ENCODE results near the gene OR52M1.

OR52M1 gene

DNA sequence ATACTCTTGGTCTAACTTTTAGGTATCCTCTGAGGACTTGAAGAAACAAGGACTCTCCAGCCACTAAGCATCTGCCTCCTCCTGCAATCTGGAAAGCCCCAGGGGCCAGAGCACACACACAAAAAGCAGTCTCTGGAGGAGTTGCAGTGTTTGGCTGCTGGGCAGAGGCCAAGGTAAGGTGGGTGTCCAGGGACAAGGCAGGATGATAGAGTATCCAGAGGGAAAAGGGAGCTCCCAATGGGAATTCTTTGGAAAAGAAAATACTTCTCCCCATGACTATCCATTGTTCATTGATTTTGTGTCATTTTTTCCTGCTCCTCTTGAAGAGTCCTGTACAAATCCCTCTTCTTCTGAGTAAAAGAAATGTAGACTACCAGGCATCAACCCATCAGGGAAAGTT, 36.5 kb downstream of the OR52M1 start, which contains the start of gene OR52I2:
Gene OR52I2, plus strand, starts transcription at position 301 of the 400 bp plus-strand sequence.
- no peaks in the 10 kb centered on the region for H3K36me3 ChIP-seq (ENCODE audit: control insufficient read depth, low read length)

DNA sequence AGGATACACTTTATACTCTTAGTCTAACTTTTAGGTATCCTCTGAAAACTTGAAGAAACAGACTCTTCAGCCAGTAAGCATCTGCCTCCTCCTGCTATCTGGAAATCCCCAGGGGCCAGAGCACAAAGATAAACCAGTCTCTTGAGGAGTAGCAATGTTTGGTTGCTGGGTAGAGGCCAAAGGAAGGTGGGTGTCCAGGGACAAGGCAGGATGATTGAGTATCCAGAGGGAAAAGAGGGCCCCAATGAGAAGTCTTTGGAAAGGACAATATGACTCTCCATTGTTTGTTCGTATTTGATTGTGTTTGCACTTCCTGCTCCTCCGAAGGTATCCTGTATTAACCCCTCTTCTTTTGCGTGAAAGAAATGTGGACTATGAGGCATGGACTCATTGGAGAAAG, 44.0 kb downstream of the OR52M1 start:
- H3K4me1 ChIP-seq (ENCODE audit: control insufficient read depth, low read length): no peaks in the 10 kb centered on the region
- H3K36me3 ChIP-seq (ENCODE audit: control insufficient read depth, low read length): no peaks in the 10 kb centered on the region
- H3K4me2 ChIP-seq (ENCODE audit: low read length): no peak overlapping the region
- no peaks in the 10 kb centered on the region for H3K9me2 ChIP-seq (replicated peaks; ENCODE audit: control insufficient read depth, low read length)
- no peaks in the 10 kb centered on the region for H4K20me1 ChIP-seq (ENCODE audit: control insufficient read depth, insufficient read depth, low read depth, low read length)
- no peaks in the 10 kb centered on the region for H3K9me3 ChIP-seq (ENCODE audit: control insufficient read depth, insufficient read depth, low read length)
- H3K4me3 ChIP-seq (ENCODE audit: low read length): no peak overlapping the region
- TF ChIP-seq EZH2phosphoT487 (IDR thresholded peaks at IDR 0.05; ENCODE audit: borderline replicate concordance, low read length): no peak
- no peak for TF ChIP-seq CTCF (IDR thresholded peaks at IDR 0.05; ENCODE audit: low read depth, low read length, poor library complexity, severe bottlenecking)
- H3K27ac ChIP-seq (ENCODE audit: low read depth, low read length): no peak overlapping the region
- H3K79me2 ChIP-seq (ENCODE audit: control insufficient read depth, low read length): no peaks in the 10 kb centered on the region
- no peaks in the 10 kb centered on the region for H3K27me3 ChIP-seq (ENCODE audit: control insufficient read depth, low read length)
- H3F3A ChIP-seq (ENCODE audit: control insufficient read depth, insufficient read depth): no peaks in the 10 kb centered on the region

More for the DNA sequence above, 36.5 kb downstream of the OR52M1 start, which contains the start of gene OR52I2:
- TF ChIP-seq CTCF (IDR thresholded peaks at IDR 0.05; ENCODE audit: low read depth, low read length, poor library complexity, severe bottlenecking): no peak
- TF ChIP-seq EZH2phosphoT487 (IDR thresholded peaks at IDR 0.05; ENCODE audit: borderline replicate concordance, low read length): no peak
- no peaks in the 10 kb centered on the region for H3F3A ChIP-seq (ENCODE audit: control insufficient read depth, insufficient read depth)
- no peak within 1 kb of the TSS for H3K4me3 ChIP-seq (ENCODE audit: low read length)
- no peak within 1 kb of the TSS for H3K27ac ChIP-seq (ENCODE audit: low read depth, low read length)
- peaks cover 4% of the 10 kb centered on the region; the same call in 1 of the 2 replicates for H3K27me3 ChIP-seq (ENCODE audit: control insufficient read depth, low read length)
- H4K20me1 ChIP-seq (ENCODE audit: control insufficient read depth, insufficient read depth, low read depth, low read length): no peaks in the 10 kb centered on the region
- no peaks in the 10 kb centered on the region for H3K4me1 ChIP-seq (ENCODE audit: control insufficient read depth, low read length)
- H3K4me2 ChIP-seq (ENCODE audit: low read length): no peak within 1 kb of the TSS
- H3K9me3 ChIP-seq (ENCODE audit: control insufficient read depth, insufficient read depth, low read length): no peaks in the 10 kb centered on the region
- no peaks in the 10 kb centered on the region for H3K79me2 ChIP-seq (ENCODE audit: control insufficient read depth, low read length)
- H3K9me2 ChIP-seq (replicated peaks; ENCODE audit: control insufficient read depth, low read length): no peaks in the 10 kb centered on the region

DNA sequence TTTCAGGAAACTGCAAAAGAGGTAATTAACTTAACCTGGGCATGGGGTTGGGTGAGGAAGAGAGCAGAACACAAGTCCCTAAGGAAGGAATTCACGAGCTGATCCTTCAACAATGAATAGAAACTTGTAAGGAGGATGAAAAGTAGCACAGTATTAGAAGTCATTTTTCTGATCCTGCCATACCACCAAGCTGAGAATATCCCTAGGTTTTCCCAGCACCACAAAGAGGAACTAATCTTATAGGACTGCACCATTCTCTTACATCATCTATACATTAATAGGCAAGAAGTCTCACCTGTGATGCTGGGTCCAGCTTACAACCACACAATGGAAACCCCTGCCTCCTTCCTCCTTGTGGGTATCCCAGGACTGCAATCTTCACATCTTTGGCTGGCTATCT, 48.7 kb downstream of the OR52M1 start, which contains the start of gene OR52I1:
Gene OR52I1, plus strand, starts transcription at position 301 of the 400 bp plus-strand sequence. Its CDS starts 0 bp downstream, at position 301.
- Histone ChIP-seq H4K20me1 (ENCODE audit: control insufficient read depth, insufficient read depth, low read depth, low read length) (no peaks in the 10 kb centered on the region), H3F3A (ENCODE audit: control insufficient read depth, insufficient read depth) (no peaks in the 10 kb centered on the region), H3K4me2 (ENCODE audit: low read length) (no peak within 1 kb of the TSS), H3K27me3 (ENCODE audit: control insufficient read depth, low read length) (no peaks in the 10 kb centered on the region), H3K27ac (ENCODE audit: low read depth, low read length) (no peak within 1 kb of the TSS), H3K9me2 (replicated peaks; ENCODE audit: control insufficient read depth, low read length) (no peaks in the 10 kb centered on the region), H3K9me3 (ENCODE audit: control insufficient read depth, insufficient read depth, low read length) (no peaks in the 10 kb centered on the region), H3K36me3 (ENCODE audit: control insufficient read depth, low read length) (peaks cover 5% of the 10 kb centered on the region; the same call in 1 of the 2 replicates), H3K79me2 (ENCODE audit: control insufficient read depth, low read length) (no peaks in the 10 kb centered on the region), H3K4me1 (ENCODE audit: control insufficient read depth, low read length) (peaks cover 5% of the 10 kb centered on the region), H3K4me3 (ENCODE audit: low read length) (no peak within 1 kb of the TSS)
- TF ChIP-seq CTCF (IDR thresholded peaks at IDR 0.05; ENCODE audit: low read depth, low read length, poor library complexity, severe bottlenecking) (no peak), EZH2phosphoT487 (IDR thresholded peaks at IDR 0.05; ENCODE audit: borderline replicate concordance, low read length) (no peak)
